T-helper 17 cell (primary cell): ENCODE results near the gene INPP4B. TPM values are rescaled to one million over a fixed set of nuclear protein-coding genes. Genes with fewer than 3 reads are reported as not detected.

Experiments
- ATAC-seq: fragments of 150-1000 bp; cut with Tn5 transposase; 2 replicates; pipeline ENCODE4 v1.10.0; 2021; ENCODE audit warnings: mild to moderate bottlenecking, moderate library complexity
- DNase-seq, 3 donors: peaks; one replicate each; pipeline versions ENCODE4 v3.0.0 to v3.0.0-alpha.2; 2020 to 2021
- H3K9me3 ChIP-seq: one replicate; pipeline ENCODE4 v1.7.0; 2013; ENCODE audit warnings: low read length, mild to moderate bottlenecking; ENCODE audit not compliant: control insufficient read depth, poor library complexity, severe bottlenecking
- H3K27ac Mint-ChIP-seq: one replicate; pipeline ENCODE4 v1.8.0; 2022; ENCODE audit warnings: mild to moderate bottlenecking, moderate library complexity, mixed read lengths
- H3K27me3 Mint-ChIP-seq: one replicate; pipeline ENCODE4 v1.8.0; 2022; ENCODE audit warnings: mixed read lengths
- H3K36me3 Mint-ChIP-seq: one replicate; pipeline ENCODE4 v1.8.0; 2022; ENCODE audit warnings: low read depth, mixed read lengths
- H3K4me1 Mint-ChIP-seq: one replicate; pipeline ENCODE4 v1.8.0; 2022; ENCODE audit warnings: mild to moderate bottlenecking, mixed read lengths
- H3K4me3 Mint-ChIP-seq: one replicate; pipeline ENCODE4 v1.8.0; 2022; ENCODE audit warnings: mild to moderate bottlenecking, moderate library complexity, mixed read lengths
- total RNA-seq, 4 donors: library from RNA in 2 of 4; stranded (reverse) in 2 of 4; gene quantifications; one replicate each; pipeline ENCODE4 v1.2.3 and lab custom pipeline; 2022 to 2026

The INPP4B gene
- total RNA-seq, 2 donors from 2014 or later: 91.8 to 102 TPM

DNA sequence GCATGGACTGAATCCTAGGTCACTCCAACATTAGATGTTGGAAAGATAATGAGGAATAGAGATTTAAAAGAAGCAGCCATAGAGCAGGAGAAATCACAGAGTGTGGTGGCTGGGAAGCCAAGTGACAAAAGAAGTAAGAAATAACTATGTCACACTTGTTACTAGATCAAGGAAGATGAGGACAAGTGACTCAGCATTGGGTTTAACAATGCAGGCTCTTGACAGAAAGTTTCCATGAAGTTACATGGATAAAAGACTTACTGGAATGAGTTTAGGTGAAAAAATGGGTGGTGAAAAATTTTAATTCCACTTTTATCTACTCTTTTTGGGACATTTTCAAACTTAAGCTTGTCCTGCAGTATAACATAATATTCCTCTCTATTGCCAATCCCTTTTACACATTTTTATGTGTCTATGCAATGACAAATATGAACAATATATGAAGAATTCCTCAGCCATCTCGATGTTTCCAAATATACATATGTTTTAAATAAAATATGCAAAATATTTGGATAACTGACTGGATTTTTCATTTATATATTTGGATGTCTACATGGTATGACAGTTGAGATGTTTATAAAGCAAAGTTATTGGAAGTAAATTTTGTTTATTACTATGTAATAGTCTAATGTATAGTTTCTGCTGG is 747.1 kb downstream of the INPP4B start:
- H3K27ac Mint-ChIP-seq: no peak overlapping the region

DNA sequence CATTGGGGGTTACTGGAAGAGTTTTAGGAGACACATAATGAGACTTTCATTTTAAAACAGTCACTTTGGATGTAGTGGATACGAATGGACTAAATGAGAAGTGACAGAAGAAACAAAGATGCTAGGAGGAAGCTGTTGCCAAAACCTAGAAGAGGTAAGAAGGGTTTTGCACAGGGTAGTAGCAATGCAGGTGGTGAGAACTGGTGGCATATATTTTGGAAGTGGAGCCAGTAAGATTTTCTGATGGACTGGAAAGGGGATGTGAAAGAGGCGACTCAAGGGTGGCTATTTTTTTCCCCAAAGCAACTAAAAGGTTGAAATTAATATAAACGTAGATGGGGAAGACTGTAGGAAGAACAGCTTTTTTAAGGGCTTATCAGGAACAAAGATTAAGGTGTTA is 747.7 kb downstream of the INPP4B start:
- no peak for ATAC-seq
- Mint-ChIP-seq H3K36me3 (peaks cover 16% of the 10 kb centered on the region), H3K27ac (no peak overlapping the region), H3K27me3 (no peaks in the 10 kb centered on the region), H3K4me1 (peaks cover 22% of the 10 kb centered on the region), H3K4me3 (no peak overlapping the region)
- DNase-seq: no peak
- H3K9me3 ChIP-seq: no peaks in the 10 kb centered on the region

More for the DNA sequence above, 747.1 kb downstream of the INPP4B start:
- Mint-ChIP-seq H3K4me3 (no peak overlapping the region), H3K4me1 (peaks cover 22% of the 10 kb centered on the region), H3K27me3 (no peaks in the 10 kb centered on the region), H3K36me3 (peaks cover 16% of the 10 kb centered on the region)
- DNase-seq (no peak), ATAC-seq (no peak)
- no peaks in the 10 kb centered on the region for H3K9me3 ChIP-seq

DNA sequence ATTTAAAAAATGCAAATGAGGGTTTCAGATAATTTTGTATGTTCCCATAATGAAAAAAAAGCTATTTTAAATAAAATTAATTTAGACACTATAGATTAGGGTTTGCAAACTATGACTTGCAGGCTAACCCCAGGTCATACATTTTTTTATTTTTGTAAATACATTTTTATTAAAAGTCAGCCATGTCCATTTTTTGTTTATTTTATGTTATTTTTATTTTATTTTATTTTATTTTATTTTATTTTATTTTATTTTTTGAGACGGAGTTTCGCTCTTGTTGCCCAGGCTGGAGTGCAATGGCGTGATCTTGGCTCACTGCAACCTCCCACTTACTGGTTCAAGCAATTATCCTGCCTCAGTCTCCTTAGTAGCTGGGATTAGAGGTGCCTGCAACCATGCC is 749.1 kb downstream of the INPP4B start:
- no peak overlapping the region for H3K27ac Mint-ChIP-seq
- ATAC-seq (no peak), DNase-seq (no peak)
- no peaks in the 10 kb centered on the region for H3K9me3 ChIP-seq
- peaks cover 16% of the 10 kb centered on the region for H3K36me3 Mint-ChIP-seq
- H3K27me3 Mint-ChIP-seq: no peaks in the 10 kb centered on the region
- peaks cover 18% of the 10 kb centered on the region for H3K4me1 Mint-ChIP-seq
- no peak overlapping the region for H3K4me3 Mint-ChIP-seq

DNA sequence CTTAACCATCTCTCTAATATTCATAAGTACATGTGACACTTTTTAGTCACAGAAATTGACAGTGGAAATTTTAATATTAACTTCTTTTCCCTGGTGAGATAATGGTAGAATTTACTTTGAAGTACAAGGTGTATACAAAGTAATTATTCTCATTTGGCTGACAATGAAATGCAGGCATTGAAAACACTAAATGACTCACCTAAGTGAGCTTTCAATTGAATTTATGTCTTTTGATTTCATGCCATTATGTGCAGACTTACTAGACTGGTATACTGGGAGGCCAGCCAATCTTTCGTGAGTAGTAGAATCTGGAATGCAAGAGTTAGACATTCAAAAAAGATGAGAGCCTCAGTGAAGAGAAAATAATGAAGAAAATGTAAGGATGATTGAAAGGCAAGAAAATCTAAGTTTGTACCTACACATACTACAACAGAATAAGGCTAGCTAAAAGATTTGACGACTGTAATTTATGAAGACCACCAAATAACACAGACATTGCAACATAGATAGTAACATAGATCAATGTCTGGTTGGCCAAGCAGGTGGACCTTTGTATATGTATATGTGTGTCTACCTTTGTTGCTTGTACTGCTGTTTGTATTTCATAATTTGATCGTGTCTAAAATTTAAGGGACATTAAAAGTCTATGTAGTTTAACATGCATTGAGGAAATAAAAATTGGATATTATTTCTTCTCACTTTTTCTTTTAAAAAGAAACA is 750.1 kb downstream of the INPP4B start:
- H3K36me3 Mint-ChIP-seq: peaks cover 16% of the 10 kb centered on the region
- no peak for ATAC-seq

DNA sequence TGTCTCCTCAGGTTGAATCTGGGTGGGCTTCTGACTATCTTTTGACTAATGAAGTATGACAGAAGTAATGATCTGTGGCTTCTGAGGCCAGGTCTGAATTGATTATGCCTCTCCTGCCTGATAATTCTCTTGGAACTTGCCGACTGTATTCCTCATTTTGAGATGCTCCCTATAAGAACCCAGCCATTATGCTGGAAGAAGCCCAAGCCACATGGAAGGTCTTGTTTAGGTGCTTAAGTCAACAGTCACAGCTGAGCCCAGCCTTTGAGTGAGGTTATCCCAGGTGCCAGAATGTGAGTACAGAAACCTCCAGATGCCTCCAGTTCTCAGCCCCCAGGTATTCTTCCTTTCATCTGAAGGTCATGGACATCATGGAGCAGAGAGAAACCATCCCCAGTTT is 753.2 kb downstream of the INPP4B start:
- Mint-ChIP-seq H3K4me3 (no peak overlapping the region), H3K27ac (no peak overlapping the region), H3K36me3 (peaks cover 7% of the 10 kb centered on the region), H3K27me3 (no peaks in the 10 kb centered on the region), H3K4me1 (peaks cover 15% of the 10 kb centered on the region)
- DNase-seq (no peak), ATAC-seq (no peak)
- no peaks in the 10 kb centered on the region for H3K9me3 ChIP-seq

More for the DNA sequence above, 750.1 kb downstream of the INPP4B start:
- no peak for DNase-seq
- H3K4me3 Mint-ChIP-seq: no peak overlapping the region
- no peaks in the 10 kb centered on the region for H3K9me3 ChIP-seq
- no peak overlapping the region for H3K27ac Mint-ChIP-seq
- H3K27me3 Mint-ChIP-seq: no peaks in the 10 kb centered on the region
- H3K4me1 Mint-ChIP-seq: peaks cover 20% of the 10 kb centered on the region

DNA sequence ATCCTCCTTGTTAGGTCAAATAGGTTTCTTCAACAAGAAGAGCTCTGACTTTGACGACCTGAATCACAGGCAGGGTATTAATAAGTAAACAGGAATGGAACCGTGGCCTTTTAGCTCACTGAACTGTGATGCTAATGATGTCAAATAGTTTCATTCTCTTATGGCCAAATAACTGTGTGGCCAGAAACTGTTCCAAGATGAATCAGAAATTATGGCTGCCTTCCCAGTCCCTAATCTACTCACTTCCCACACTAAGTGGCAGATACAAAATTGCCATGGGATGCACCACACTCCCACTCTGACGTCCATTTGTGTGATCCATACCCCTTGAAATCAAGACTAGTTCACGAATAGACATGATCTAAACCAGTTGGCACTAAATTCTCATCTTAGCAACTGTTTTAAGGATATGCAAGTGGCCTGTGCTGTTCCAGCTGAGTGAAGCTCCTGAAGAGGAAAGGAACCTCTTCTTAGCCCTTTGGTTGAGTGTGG is 754.4 kb downstream of the INPP4B start:
- Mint-ChIP-seq H3K4me1 (peaks cover 21% of the 10 kb centered on the region), H3K36me3 (peaks cover 7% of the 10 kb centered on the region), H3K4me3 (no peak overlapping the region), H3K27ac (no peak overlapping the region), H3K27me3 (no peaks in the 10 kb centered on the region)
- no peaks in the 10 kb centered on the region for H3K9me3 ChIP-seq
- ATAC-seq (no peak), DNase-seq (no peak)

DNA sequence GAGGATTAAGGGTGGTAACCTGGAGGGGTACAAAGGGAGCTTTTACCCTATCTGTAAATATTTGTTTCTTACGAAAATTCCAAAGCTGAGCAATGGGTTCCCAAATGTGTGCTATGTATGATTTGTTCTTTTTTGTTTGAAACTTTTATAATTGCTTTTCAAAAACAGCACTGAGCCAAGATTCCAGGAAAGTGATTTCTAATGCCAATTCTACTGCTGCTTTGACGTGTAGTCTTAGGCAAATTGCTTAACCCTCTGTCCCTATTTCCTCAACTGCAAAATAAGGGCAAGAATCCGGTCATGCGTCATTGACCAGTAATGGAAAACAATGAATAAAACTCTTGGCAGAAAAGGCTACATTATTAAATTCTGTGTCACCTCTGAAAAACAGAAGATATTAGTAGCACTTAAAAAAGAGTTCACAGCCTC is 755.0 kb downstream of the INPP4B start:
- no peak overlapping the region for H3K4me3 Mint-ChIP-seq
- H3K4me1 Mint-ChIP-seq: peaks cover 23% of the 10 kb centered on the region
- peak overlapping the region; percentile 11 for H3K27ac Mint-ChIP-seq
- H3K27me3 Mint-ChIP-seq: no peaks in the 10 kb centered on the region
- DNase-seq (no peak), ATAC-seq (no peak)
- peaks cover 6% of the 10 kb centered on the region for H3K36me3 Mint-ChIP-seq
- H3K9me3 ChIP-seq: no peaks in the 10 kb centered on the region

DNA sequence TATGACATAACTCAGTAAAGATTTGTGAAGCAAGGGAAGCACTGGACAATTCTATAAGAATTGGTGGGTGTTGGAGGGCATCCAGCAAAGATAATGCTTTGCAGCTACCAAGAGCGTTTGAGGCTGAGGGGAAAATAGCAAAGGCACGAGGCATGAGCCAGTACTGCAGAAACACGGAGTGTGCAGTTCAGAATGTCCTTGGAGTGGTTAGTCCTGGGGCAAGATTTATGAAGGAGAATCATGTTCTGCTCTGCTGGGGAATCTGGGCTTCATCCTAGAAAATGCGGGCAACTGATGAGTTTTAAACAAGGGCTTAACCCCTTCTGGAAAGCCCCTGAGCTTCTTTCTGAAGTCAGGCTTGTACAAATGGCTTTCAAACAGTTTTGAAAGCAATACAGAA is 757.2 kb downstream of the INPP4B start:
- Mint-ChIP-seq H3K27me3 (no peaks in the 10 kb centered on the region), H3K36me3 (no peaks in the 10 kb centered on the region), H3K27ac (peak overlapping the region; percentile 37), H3K4me1 (peaks cover 18% of the 10 kb centered on the region), H3K4me3 (no peak overlapping the region)
- H3K9me3 ChIP-seq: no peaks in the 10 kb centered on the region
- no peak for ATAC-seq
- DNase-seq: no peak

DNA sequence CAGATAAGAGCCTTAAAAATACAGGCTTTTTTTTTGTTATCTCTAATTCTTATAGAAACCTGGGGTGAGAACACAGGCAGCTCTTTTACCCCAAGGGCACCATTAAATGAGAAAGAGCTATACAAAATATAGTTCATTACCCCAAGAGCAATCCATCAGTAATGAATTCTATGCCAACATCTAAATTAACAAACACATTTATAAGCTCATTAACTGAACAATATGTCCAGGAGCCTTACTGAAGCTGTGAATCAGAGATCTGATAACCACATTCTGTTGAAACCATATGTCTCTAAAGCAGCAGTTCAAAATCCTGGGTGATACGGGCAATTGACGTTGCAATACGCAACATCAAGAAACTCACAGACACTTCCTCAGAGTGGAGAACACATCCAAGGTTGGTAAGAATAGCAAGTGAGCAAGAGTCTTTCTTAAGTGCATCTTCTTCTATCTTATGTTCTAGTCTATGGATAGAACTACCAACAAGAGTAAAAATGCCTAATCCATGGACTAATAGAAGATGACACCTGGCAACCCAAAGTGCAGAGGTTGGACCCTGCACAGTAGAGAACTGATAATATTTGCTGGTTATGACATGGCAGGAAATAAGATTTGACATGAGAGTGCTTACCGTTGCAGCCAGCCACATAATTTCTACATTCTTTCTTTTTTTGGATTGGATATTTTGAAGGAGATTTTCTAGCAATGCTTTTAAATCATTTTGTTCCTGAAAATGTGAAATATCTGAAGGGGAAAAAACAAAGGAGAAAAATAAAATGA is 760.4 kb downstream of the INPP4B start:
- H3K36me3 Mint-ChIP-seq: no peaks in the 10 kb centered on the region
- H3K4me3 Mint-ChIP-seq: no peak overlapping the region

DNA sequence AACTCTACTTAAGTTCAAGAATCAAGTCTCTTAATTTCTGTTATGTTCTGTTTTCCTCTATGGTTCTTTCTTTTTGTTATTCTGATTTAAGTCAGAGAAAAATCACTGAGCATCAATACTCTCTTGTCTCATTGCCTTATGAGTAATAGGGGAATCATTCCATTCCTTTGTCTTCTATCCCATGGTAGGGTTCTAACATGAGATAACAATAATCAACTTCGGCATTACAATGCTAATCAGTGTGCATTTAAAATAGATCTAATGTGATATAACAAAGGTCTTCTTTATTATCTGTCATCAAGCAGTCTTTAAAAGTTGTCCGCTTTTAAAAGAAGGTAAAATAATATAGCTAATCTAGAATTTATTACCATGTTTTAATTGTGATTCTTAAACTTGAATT is 762.8 kb downstream of the INPP4B start:
- DNase-seq (no peak), ATAC-seq (no peak)
- H3K4me3 Mint-ChIP-seq: no peak overlapping the region
- peak overlapping the region; percentile 45 for H3K27ac Mint-ChIP-seq
- no peaks in the 10 kb centered on the region for H3K9me3 ChIP-seq
- H3K36me3 Mint-ChIP-seq: no peaks in the 10 kb centered on the region
- H3K4me1 Mint-ChIP-seq: peaks cover 14% of the 10 kb centered on the region
- H3K27me3 Mint-ChIP-seq: no peaks in the 10 kb centered on the region

More for the DNA sequence above, 760.4 kb downstream of the INPP4B start:
- H3K9me3 ChIP-seq: no peaks in the 10 kb centered on the region
- Mint-ChIP-seq H3K27ac (no peak overlapping the region), H3K27me3 (no peaks in the 10 kb centered on the region), H3K4me1 (peaks cover 16% of the 10 kb centered on the region)
- DNase-seq (no peak), ATAC-seq (no peak)

DNA sequence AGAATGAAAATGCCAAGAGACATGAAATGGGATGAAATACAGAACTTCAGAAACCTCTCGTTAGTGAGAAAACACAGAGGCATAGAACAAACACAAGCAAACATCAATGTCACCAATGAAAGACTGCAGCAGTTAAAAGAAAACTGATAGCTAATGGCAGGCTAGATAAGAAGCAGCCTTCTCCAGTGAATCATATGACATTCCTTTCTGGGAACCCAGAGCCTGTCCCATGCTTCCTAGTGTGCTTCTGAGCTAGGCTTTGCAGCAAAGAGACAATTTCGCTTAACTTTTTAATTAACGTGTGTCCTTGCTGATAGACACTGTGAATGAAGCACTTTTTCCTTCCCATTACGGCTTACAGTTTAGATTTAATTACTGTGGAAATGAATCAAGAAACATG is 765.1 kb downstream of the INPP4B start:
- ATAC-seq: no peak
- H3K27me3 Mint-ChIP-seq: no peaks in the 10 kb centered on the region
- H3K4me1 Mint-ChIP-seq: peaks cover 4% of the 10 kb centered on the region
- H3K36me3 Mint-ChIP-seq: peaks cover 2% of the 10 kb centered on the region
- H3K9me3 ChIP-seq: no peaks in the 10 kb centered on the region
- no peak overlapping the region for H3K4me3 Mint-ChIP-seq
- peak overlapping the region; percentile 29 for H3K27ac Mint-ChIP-seq
- DNase-seq: no peak

DNA sequence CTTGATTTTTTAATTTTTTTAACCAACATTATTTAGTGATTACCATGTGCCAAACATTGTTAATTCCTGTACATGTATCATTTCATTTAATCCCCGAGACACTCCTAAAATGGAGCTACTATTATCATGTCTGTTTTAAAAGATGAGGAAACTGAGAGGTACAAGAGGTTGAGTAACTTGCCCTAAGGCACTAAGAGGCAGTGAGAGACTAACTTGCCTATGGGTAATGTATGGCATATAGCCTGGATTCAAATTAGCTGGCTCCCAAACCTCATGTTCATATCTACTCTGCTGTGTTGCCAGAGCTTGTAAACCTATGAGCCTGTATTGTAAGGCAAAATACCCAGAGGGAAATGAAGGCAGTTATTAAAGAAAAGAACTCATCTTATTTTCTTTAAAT is 766.1 kb downstream of the INPP4B start:
- Mint-ChIP-seq H3K27ac (peak overlapping the region; percentile 47), H3K4me1 (peaks cover 4% of the 10 kb centered on the region), H3K4me3 (no peak overlapping the region), H3K27me3 (no peaks in the 10 kb centered on the region), H3K36me3 (peaks cover 4% of the 10 kb centered on the region)
- no peak for ATAC-seq
- no peak for DNase-seq
- no peaks in the 10 kb centered on the region for H3K9me3 ChIP-seq

DNA sequence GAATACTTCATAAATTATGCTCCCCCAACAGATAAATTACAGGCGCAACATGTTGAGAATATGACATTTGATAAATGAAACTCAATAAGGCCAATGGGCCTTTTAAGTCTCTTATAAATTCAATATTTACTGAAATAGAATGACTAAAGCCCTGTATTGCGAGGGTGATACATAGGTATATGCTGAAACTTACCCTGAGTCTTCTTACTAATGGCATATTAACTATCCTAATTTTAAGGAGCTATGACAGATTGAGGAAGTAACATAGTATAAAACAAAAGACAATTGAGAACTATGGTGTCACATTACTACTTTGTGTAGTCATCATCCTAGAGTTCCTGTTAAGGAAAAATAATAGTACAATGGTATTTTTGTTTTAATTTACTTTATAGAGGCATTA is 769.1 kb downstream of the INPP4B start:
- Mint-ChIP-seq H3K4me1 (peaks cover 7% of the 10 kb centered on the region), H3K36me3 (peaks cover 6% of the 10 kb centered on the region), H3K27me3 (no peaks in the 10 kb centered on the region), H3K27ac (no peak overlapping the region), H3K4me3 (no peak overlapping the region)
- no peak for DNase-seq
- H3K9me3 ChIP-seq: no peaks in the 10 kb centered on the region
- ATAC-seq: no peak
